Lower leg skin (tissue), 4 donors: ENCODE results near the gene PLCXD1. TPM values are rescaled to one million over a fixed set of nuclear protein-coding genes. Genes with fewer than 3 reads are reported as not detected.
"Not testable (repeated sequence)": the region's sequence is repeated elsewhere in the genome, so short reads cannot be mapped to it uniquely, and the experiment has no call there.

ENCODE experiments used
- DNase-seq, 2 donors: peaks; one replicate each; pipeline ENCODE4 v3.0.0-alpha.2; 2019; ENCODE audit warnings: low spot score in 2 of 2
- H3K4me3 ChIP-seq: fragments of 200-600 bp; sonication (generic); 2 replicates; pipeline ENCODE4 v1.5.1; 2017; ENCODE audit warnings: mild to moderate bottlenecking, low read depth; ENCODE audit not compliant: poor library complexity, severe bottlenecking
- CTCF ChIP-seq, 3 donors: fragments of 450-650 bp; IDR thresholded peaks; one replicate each; pipeline ENCODE4 v1.5.1; 2016; ENCODE audit warnings: antibody characterized with exemption in 3 of 3, mild to moderate bottlenecking in 3 of 3, moderate library complexity in 2 of 3
- POLR2A ChIP-seq, 2 donors: fragments of 450-650 bp; IDR thresholded peaks; one replicate each; pipeline ENCODE4 v1.6.1; 2016 to 2017; ENCODE audit warnings: antibody characterized with exemption in 2 of 2, mild to moderate bottlenecking in 1 of 2, moderate library complexity in 1 of 2
- WGBS, 2 donors: methylation state at CpG; one replicate each; pipeline ENCODE4 v1.1.5; 2018; 5-methylcytosine and 5-hydroxymethylcytosine counted together
- intact Hi-C: fragments of 100-400 bp; cut with DNase I; formaldehyde crosslinking; loops from one replicate; pipeline ENCODE4 v1.15.0; 2023; ENCODE audit warnings: low total_unique reads
- total RNA-seq, 4 donors: library from RNA; depleted of rRNA; stranded (reverse); fragments of >200 nt; gene quantifications; one replicate each; pipeline ENCODE4 v1.1.0, GENCODE V29; 2016

The PLCXD1 gene
- total RNA-seq, 4 donors from 2014 or later: 64.1 to 111 (median 71.9) TPM

- DNase-seq: no peak
- TF ChIP-seq POLR2A (IDR thresholded peaks at IDR 0.05) (no peak), CTCF (IDR thresholded peaks at IDR 0.05) (no peak)
- intact Hi-C loops: no loop called here
- H3K4me3 ChIP-seq: no peak overlapping the region
- 13 to 40% methylated on average over 19 to 31 of the region's 32 CpGs for WGBS, 2 donors
Observed at GRCh38 chrX:275476-275966, 5.7 kb upstream of the PLCXD1 start.

GRCh38 chrX:275967-276580, 5.1 kb upstream of the PLCXD1 start:
- TF ChIP-seq POLR2A (IDR thresholded peaks at IDR 0.05) (no peak), CTCF (IDR thresholded peaks at IDR 0.05) (no peak)
- intact Hi-C loops: no loop called here
- 5 to 6% methylated on average over 12 to 30 of the region's 36 CpGs for WGBS, 2 donors
- H3K4me3 ChIP-seq: peak overlapping the region; percentile 49
- peak; percentile 76 to 94 for DNase-seq

- no peak for TF ChIP-seq POLR2A (IDR thresholded peaks at IDR 0.05)
- TF ChIP-seq CTCF (IDR thresholded peaks at IDR 0.05): no peak
- WGBS, 2 donors: 0 to 3% methylated on average over 27 to 30 of the region's 49 CpGs
- DNase-seq: peak in 1 of 2 donors; percentile 89
- intact Hi-C loops: no loop called here
- H3K4me3 ChIP-seq: peak overlapping the region; percentile 49
Observed at GRCh38 chrX:276581-277201, 4.5 kb upstream of the PLCXD1 start.

- DNase-seq, intact Hi-C loops, H3K4me3 ChIP-seq: not testable (repeated sequence)
- 79 to 86% methylated on average over 29 to 31 of the region's 45 CpGs for WGBS, 2 donors
Observed at GRCh38 chrX:279757-280604, 1.2 kb upstream of the PLCXD1 start.

GRCh38 chrX:280722-281121, 459 bp upstream of the PLCXD1 start:
- WGBS, 2 donors: no CpG with 5 or more reads among the region's 24 CpGs
- intact Hi-C loops, H3K4me3 ChIP-seq, DNase-seq: not testable (repeated sequence)

- DNase-seq: peak in 1 of 2 donors; percentile 42
- intact Hi-C loops, H3K4me3 ChIP-seq: not testable (repeated sequence)
- 78 to 81% methylated on average over 21 of the region's 21 CpGs for WGBS, 2 donors
Observed at GRCh38 chrX:282000-282681, 960 bp downstream of the PLCXD1 start.
